ENCODE data around the gene ANKS1B.

- no peak for TF ChIP-seq POLR2A (IDR thresholded peaks at IDR 0.05)
- no peak for TF ChIP-seq CTCF (IDR thresholded peaks at IDR 0.05)
Measured at GRCh38 chr12:99769396-99769980, 215.2 kb downstream of the ANKS1B start.

All from Peyer's patch (tissue), 4 donors.